Measurements from ENCODE around the gene KRT24. TPM values are rescaled to one million over a fixed set of nuclear protein-coding genes. Genes with fewer than 3 reads are reported as not detected.

The KRT24 gene
- total RNA-seq, 1 donor from 2014 or later = not detected

DNA sequence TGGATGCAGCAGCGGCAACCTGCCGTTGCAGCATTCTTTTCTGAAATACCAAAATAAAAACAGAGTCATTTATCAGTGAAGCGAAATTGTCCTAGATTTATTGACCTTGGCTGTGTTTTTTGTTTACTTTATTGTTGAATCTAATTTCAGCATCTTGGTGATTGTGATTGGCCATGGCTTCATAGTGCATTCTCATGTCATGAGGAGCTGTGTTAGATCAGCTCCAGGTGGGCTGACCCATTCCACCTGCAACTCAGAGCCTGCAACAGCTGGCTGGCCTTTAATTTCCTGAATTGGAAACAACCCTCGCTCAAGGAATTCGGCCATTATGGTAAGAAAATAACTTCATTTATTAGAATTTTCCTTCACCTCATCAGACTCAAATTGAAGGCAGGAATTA is 16.4 kb downstream of the KRT24 start:
- Mint-ChIP-seq H3K27me3 (ENCODE audit: unreplicated experiment) (no peaks in the 10 kb centered on the region), H3K4me3 (ENCODE audit: unreplicated experiment) (no peak overlapping the region), H3K27ac (ENCODE audit: unreplicated experiment) (no peak overlapping the region), H3K36me3 (ENCODE audit: low read depth, unreplicated experiment) (no peaks in the 10 kb centered on the region), H3K4me1 (ENCODE audit: unreplicated experiment) (no peaks in the 10 kb centered on the region), H3K9me3 (ENCODE audit: unreplicated experiment) (no peaks in the 10 kb centered on the region)
- DNase-seq (ENCODE audit: low spot score) = no peak
- TF ChIP-seq, protein P1, sequence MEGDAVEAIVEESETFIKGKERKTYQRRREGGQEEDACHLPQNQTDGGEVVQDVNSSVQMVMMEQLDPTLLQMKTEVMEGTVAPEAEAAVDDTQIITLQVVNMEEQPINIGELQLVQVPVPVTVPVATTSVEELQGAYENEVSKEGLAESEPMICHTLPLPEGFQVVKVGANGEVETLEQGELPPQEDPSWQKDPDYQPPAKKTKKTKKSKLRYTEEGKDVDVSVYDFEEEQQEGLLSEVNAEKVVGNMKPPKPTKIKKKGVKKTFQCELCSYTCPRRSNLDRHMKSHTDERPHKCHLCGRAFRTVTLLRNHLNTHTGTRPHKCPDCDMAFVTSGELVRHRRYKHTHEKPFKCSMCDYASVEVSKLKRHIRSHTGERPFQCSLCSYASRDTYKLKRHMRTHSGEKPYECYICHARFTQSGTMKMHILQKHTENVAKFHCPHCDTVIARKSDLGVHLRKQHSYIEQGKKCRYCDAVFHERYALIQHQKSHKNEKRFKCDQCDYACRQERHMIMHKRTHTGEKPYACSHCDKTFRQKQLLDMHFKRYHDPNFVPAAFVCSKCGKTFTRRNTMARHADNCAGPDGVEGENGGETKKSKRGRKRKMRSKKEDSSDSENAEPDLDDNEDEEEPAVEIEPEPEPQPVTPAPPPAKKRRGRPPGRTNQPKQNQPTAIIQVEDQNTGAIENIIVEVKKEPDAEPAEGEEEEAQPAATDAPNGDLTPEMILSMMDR (IDR thresholded peaks at IDR 0.05; ENCODE audit: unreplicated experiment) = no peak

DNA sequence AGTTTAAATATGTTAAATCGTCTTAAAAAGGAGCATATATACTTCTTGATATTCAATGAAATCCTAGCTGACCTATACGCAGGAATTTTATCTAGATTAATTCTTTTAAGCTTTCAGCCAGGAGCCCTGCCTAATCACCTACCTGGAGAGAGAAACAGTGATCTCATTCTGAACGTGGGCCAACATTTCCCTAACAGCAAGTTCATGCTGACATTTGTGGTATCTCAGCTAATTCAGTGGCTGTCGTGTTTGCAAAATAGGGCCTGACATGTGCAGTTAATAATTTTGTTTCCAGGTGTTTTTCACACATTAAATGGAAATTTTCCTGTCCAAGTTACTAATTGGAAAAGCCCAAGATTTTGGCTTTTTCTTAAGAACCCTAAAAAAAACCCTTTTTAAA is 17.4 kb downstream of the KRT24 start:
- no peaks in the 10 kb centered on the region for H3K36me3 Mint-ChIP-seq (ENCODE audit: low read depth, unreplicated experiment)
- DNase-seq (ENCODE audit: low spot score) = no peak
- H3K27me3 Mint-ChIP-seq (ENCODE audit: unreplicated experiment) = no peaks in the 10 kb centered on the region
- TF ChIP-seq, protein P1 (IDR thresholded peaks at IDR 0.05; ENCODE audit: unreplicated experiment) = no peak
- no peaks in the 10 kb centered on the region for H3K4me1 Mint-ChIP-seq (ENCODE audit: unreplicated experiment)
- no peak overlapping the region for H3K4me3 Mint-ChIP-seq (ENCODE audit: unreplicated experiment)
- H3K27ac Mint-ChIP-seq (ENCODE audit: unreplicated experiment) = no peak overlapping the region
- H3K9me3 Mint-ChIP-seq (ENCODE audit: unreplicated experiment) = no peaks in the 10 kb centered on the region

DNA sequence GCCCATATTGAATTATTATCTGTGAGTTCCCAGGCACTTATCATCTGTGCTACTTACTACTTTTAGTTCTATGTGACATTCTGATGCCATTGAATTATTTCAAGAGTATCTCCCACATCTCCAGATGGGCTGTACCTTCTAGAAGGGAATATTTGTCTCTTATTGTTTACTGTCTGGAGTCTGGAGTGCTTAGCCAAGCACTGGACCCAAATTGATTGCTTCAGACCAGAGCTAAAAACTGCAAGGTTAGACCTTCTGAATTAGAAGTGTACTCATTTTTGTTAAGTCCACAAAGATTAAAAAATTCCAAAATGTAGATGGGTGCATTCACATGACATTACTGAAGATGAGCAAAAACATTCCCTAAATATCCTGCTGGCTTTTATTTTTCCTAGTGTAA is 22.6 kb downstream of the KRT24 start:
- DNase-seq (ENCODE audit: low spot score) = no peak
- Mint-ChIP-seq H3K9me3 (ENCODE audit: unreplicated experiment) (no peaks in the 10 kb centered on the region), H3K4me3 (ENCODE audit: unreplicated experiment) (no peak overlapping the region), H3K4me1 (ENCODE audit: unreplicated experiment) (no peaks in the 10 kb centered on the region), H3K27ac (ENCODE audit: unreplicated experiment) (no peak overlapping the region), H3K36me3 (ENCODE audit: low read depth, unreplicated experiment) (no peaks in the 10 kb centered on the region), H3K27me3 (ENCODE audit: unreplicated experiment) (no peaks in the 10 kb centered on the region)
- TF ChIP-seq, protein P1 (IDR thresholded peaks at IDR 0.05; ENCODE audit: unreplicated experiment) = no peak

DNA sequence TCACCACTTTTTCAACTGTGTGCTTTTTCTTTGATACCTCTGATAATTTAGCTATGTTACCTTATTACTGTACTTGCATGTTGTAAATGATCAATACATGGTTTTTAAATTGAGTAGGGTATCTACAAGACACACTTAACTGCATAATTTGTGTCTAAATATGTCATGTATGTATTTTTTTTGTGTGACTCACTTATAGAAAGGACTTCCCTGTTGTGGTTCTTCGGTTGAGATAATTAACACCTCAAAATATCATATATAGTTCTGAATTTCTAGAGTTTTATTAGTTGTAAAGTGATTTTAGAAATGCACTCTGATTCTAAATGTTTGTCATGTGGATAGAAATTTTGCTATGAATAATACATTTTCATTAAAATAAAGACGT is 24.0 kb downstream of the KRT24 start:
- TF ChIP-seq, protein P1 (IDR thresholded peaks at IDR 0.05; ENCODE audit: unreplicated experiment) = no peak
- no peak for DNase-seq (ENCODE audit: low spot score)
- Mint-ChIP-seq H3K27me3 (ENCODE audit: unreplicated experiment) (no peaks in the 10 kb centered on the region), H3K4me1 (ENCODE audit: unreplicated experiment) (no peaks in the 10 kb centered on the region), H3K36me3 (ENCODE audit: low read depth, unreplicated experiment) (no peaks in the 10 kb centered on the region), H3K27ac (ENCODE audit: unreplicated experiment) (no peak overlapping the region), H3K4me3 (ENCODE audit: unreplicated experiment) (no peak overlapping the region), H3K9me3 (ENCODE audit: unreplicated experiment) (no peaks in the 10 kb centered on the region)

DNA sequence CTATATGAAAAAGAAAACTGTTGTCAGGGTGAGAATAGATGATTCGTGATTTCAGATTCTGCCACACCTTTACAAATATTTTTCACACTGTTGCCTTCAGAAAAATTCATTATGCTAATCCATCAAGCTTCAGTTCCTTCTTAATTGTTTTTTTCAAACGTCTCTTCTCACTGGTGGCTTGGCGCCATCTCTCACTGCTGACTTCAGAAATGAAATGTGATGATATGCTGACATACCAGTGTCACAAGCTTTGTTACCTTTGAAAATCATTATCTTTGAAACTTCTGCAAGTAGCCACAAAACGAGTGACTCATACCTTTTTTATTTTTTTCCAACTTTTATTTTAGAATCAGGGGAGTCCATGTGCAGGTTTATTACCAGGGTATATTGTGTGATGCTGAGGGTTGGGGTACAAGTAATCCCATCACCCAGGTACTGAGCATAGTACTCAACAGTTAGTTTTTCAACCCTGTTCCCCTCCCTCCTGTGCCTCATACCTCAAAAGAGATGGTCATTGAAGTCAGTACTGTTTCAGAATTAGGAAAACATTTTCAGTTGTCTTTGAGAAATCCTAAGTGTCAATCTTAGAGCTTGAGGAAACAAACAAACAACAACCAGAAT is 24.5 kb downstream of the KRT24 start:
- Mint-ChIP-seq H3K36me3 (ENCODE audit: low read depth, unreplicated experiment) (no peaks in the 10 kb centered on the region), H3K4me1 (ENCODE audit: unreplicated experiment) (no peaks in the 10 kb centered on the region), H3K27ac (ENCODE audit: unreplicated experiment) (no peak overlapping the region), H3K4me3 (ENCODE audit: unreplicated experiment) (no peak overlapping the region), H3K9me3 (ENCODE audit: unreplicated experiment) (no peaks in the 10 kb centered on the region), H3K27me3 (ENCODE audit: unreplicated experiment) (no peaks in the 10 kb centered on the region)
- TF ChIP-seq, protein P1 (IDR thresholded peaks at IDR 0.05; ENCODE audit: unreplicated experiment) = no peak
- no peak for DNase-seq (ENCODE audit: low spot score)

Measured in endothelial cell (in vitro differentiated cells).